ENCODE measurements around the gene FSTL5. TPM values are rescaled to one million over a fixed set of nuclear protein-coding genes. Genes with fewer than 3 reads are reported as not detected.

FSTL5 gene
- total and polyA plus RNA-seq, 2 experiments from 2014 or later = 0.12 to 0.59 TPM

DNA sequence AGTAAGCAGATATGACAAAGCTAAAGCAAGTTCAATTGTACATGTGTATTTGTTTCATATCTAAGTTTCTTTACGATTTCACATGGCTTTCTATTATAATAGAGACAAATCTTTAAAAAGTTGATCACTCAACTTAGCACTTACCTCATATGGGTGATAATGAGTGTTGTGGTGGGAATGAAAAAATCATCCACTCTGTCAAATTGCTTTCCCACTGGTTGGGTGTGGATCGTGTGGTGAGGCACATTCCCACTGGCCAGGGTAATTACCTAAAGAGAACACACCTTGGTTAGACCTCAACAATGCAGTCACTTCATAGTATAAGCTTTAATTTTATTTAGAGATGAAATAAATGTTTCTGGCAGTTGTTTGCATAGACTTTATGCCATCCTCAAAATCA, 708.9 kb downstream of the FSTL5 start:
- TF ChIP-seq, protein P1, sequence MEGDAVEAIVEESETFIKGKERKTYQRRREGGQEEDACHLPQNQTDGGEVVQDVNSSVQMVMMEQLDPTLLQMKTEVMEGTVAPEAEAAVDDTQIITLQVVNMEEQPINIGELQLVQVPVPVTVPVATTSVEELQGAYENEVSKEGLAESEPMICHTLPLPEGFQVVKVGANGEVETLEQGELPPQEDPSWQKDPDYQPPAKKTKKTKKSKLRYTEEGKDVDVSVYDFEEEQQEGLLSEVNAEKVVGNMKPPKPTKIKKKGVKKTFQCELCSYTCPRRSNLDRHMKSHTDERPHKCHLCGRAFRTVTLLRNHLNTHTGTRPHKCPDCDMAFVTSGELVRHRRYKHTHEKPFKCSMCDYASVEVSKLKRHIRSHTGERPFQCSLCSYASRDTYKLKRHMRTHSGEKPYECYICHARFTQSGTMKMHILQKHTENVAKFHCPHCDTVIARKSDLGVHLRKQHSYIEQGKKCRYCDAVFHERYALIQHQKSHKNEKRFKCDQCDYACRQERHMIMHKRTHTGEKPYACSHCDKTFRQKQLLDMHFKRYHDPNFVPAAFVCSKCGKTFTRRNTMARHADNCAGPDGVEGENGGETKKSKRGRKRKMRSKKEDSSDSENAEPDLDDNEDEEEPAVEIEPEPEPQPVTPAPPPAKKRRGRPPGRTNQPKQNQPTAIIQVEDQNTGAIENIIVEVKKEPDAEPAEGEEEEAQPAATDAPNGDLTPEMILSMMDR (IDR thresholded peaks at IDR 0.05; ENCODE audit: low read depth, low read length) = no peak
- Histone ChIP-seq H3K9me3 (ENCODE audit: low read depth) (no peaks in the 10 kb centered on the region), H3K4me1 (ENCODE audit: low read depth) (no peaks in the 10 kb centered on the region), H3K27me3 (no peaks in the 10 kb centered on the region), H3K27ac (no peak overlapping the region), H3K4me3 (no peak overlapping the region), H3K36me3 (no peaks in the 10 kb centered on the region)
- DNase-seq (ENCODE audit: low read depth in 1 of 2, low spot score in 1 of 2) = no peak

DNA sequence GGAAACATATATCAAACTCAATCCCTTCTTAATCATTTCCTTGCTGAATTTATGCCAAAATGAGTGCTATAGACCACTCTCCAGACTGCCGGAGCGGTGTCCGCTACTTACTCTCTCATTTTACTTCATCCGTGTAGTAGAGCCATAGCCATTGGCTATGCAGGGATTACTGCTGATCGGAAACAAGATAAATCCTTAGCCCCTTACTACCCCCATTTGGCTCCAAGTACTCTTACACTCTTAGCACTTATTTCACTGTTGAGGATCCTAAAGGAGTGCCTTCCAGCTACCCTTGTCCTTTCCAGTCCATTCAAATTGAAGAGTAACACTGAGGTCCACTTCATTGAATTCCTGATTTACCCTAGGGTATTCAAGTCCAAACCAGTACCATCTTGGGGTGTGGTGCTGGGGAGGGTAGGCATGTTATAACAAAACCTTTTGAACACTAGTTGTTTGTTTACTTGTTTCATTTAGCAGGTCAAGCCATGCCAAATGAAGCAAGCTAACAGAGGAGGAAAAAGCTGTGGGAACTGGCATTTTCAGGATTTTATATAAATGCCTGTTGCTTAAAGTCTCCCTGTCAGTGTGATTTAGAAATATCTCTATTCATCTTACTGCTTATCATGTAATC, 715.1 kb downstream of the FSTL5 start:
- H3K9me3 ChIP-seq (ENCODE audit: low read depth) = no peaks in the 10 kb centered on the region
- no peak overlapping the region for H3K4me3 ChIP-seq
- TF ChIP-seq, protein P1 (IDR thresholded peaks at IDR 0.05; ENCODE audit: low read depth, low read length) = no peak
- no peak for DNase-seq (ENCODE audit: low read depth in 1 of 2, low spot score in 1 of 2)
- no peaks in the 10 kb centered on the region for H3K4me1 ChIP-seq (ENCODE audit: low read depth)
- H3K36me3 ChIP-seq = no peaks in the 10 kb centered on the region
- H3K27me3 ChIP-seq = no peaks in the 10 kb centered on the region
- no peak overlapping the region for H3K27ac ChIP-seq

GRCh38 chr4:161444626-161445025, 719.2 kb downstream of the FSTL5 start:
- Histone ChIP-seq H3K9me3 (ENCODE audit: low read depth) (no peaks in the 10 kb centered on the region), H3K4me1 (ENCODE audit: low read depth) (no peaks in the 10 kb centered on the region), H3K27me3 (no peaks in the 10 kb centered on the region), H3K27ac (no peak overlapping the region), H3K4me3 (no peak overlapping the region), H3K36me3 (no peaks in the 10 kb centered on the region)
- DNase-seq (ENCODE audit: low read depth in 1 of 2, low spot score in 1 of 2) = no peak
- TF ChIP-seq, protein P1 (IDR thresholded peaks at IDR 0.05; ENCODE audit: low read depth, low read length) = no peak

GRCh38 chr4:161442921-161443320, 720.9 kb downstream of the FSTL5 start:
- Histone ChIP-seq H3K4me3 (no peak overlapping the region), H3K27me3 (no peaks in the 10 kb centered on the region), H3K4me1 (ENCODE audit: low read depth) (no peaks in the 10 kb centered on the region), H3K36me3 (no peaks in the 10 kb centered on the region), H3K27ac (no peak overlapping the region), H3K9me3 (ENCODE audit: low read depth) (no peaks in the 10 kb centered on the region)
- TF ChIP-seq, protein P1 (IDR thresholded peaks at IDR 0.05; ENCODE audit: low read depth, low read length) = no peak
- no peak for DNase-seq (ENCODE audit: low read depth in 1 of 2, low spot score in 1 of 2)

DNA sequence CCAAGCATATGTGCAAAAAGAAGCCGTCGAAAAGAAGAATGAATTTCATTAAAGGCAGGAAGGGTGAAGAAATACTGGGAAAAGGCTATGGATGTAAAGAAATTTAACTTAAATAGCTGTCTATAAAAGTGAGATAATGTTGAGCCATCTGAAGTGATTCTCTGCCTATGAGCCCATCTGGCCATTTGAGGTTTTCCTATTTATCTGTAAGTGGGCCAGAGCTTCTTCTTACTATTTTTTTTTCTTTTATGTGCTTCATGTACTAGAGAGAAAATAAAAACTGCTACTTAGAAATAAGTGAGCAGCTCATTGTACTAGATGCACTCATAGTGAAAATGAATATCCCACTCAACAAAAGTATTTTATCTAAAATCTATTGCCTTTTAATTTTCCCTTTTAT, 725.7 kb downstream of the FSTL5 start:
- Histone ChIP-seq H3K36me3 (no peaks in the 10 kb centered on the region), H3K4me3 (no peak overlapping the region), H3K27ac (no peak overlapping the region), H3K27me3 (no peaks in the 10 kb centered on the region), H3K9me3 (ENCODE audit: low read depth) (no peaks in the 10 kb centered on the region), H3K4me1 (ENCODE audit: low read depth) (no peaks in the 10 kb centered on the region)
- TF ChIP-seq, protein P1 (IDR thresholded peaks at IDR 0.05; ENCODE audit: low read depth, low read length) = no peak
- DNase-seq (ENCODE audit: low read depth in 1 of 2, low spot score in 1 of 2) = no peak
